GM19324 (cell line): ENCODE results near the gene ROCK2.

Experiments used
- ATAC-seq: cut with Tn5 transposase; IDR thresholded peaks from one replicate; pipeline ENCODE4 v1.9.1; 2021; ENCODE audit warnings: mild to moderate bottlenecking, moderate library complexity; ENCODE audit not compliant: unreplicated experiment, low FRiP score

The ROCK2 gene

GRCh38 chr2:11368059-11368572 lies 23.7 kb upstream of the ROCK2 start:
- no peak for ATAC-seq

- ATAC-seq = no peak
Observed at GRCh38 chr2:11367170-11367730, 22.8 kb upstream of the ROCK2 start.

- ATAC-seq = no peak
Observed at GRCh38 chr2:11366326-11366741, 21.9 kb upstream of the ROCK2 start.

GRCh38 chr2:11365096-11365879 lies 20.9 kb upstream of the ROCK2 start:
- ATAC-seq = no peak

GRCh38 chr2:11364565-11364887 lies 20.1 kb upstream of the ROCK2 start:
- ATAC-seq = no peak

GRCh38 chr2:11363868-11364564 lies 19.6 kb upstream of the ROCK2 start:
- ATAC-seq = no peak

- ATAC-seq = no peak
Observed at GRCh38 chr2:11359865-11360264, 15.4 kb upstream of the ROCK2 start.

- ATAC-seq = no peak
Observed at GRCh38 chr2:11357428-11357972, 13.1 kb upstream of the ROCK2 start.

- no peak for ATAC-seq
Observed at GRCh38 chr2:11356764-11357163, 12.3 kb upstream of the ROCK2 start.

GRCh38 chr2:11355194-11356053 lies 11.0 kb upstream of the ROCK2 start:
- no peak for ATAC-seq

GRCh38 chr2:11354363-11355154 lies 10.1 kb upstream of the ROCK2 start:
- no peak for ATAC-seq

- no peak for ATAC-seq
Observed at GRCh38 chr2:11352781-11353537, 8.5 kb upstream of the ROCK2 start.

GRCh38 chr2:11348209-11348749 lies 3.8 kb upstream of the ROCK2 start:
- no peak for ATAC-seq

- no peak for ATAC-seq
Observed at GRCh38 chr2:11347403-11347959, 3.0 kb upstream of the ROCK2 start.

GRCh38 chr2:11346023-11346482 lies 1.6 kb upstream of the ROCK2 start:
- ATAC-seq = no peak

GRCh38 chr2:11344956-11345677 lies 681 bp upstream of the ROCK2 start:
- ATAC-seq = no peak

- ATAC-seq = peak; percentile 38
Observed at GRCh38 chr2:11343650-11344341, 640 bp downstream of the ROCK2 start.
